K562 (cell line): ENCODE measurements around the gene CD79A. TPM values are rescaled to one million over a fixed set of nuclear protein-coding genes. Genes with fewer than 3 reads are reported as not detected.
A peak's percentile ranks its signal among the peaks of the same experiment; 100 is the strongest.

Source experiments
- BRD9 ChIP-seq: fragments of 450-650 bp; IDR thresholded peaks from 2 replicates; pipeline ENCODE4 v1.6.1; 2018; ENCODE audit warnings: low read depth; ENCODE audit not compliant: partially characterized antibody
- CBX1 ChIP-seq: sonication (generic); IDR thresholded peaks from 2 replicates; pipeline ENCODE4 v1.6.1; 2016; ENCODE audit warnings: antibody characterized with exemption, low read depth, mild to moderate bottlenecking
- EGR1 ChIP-seq: fragments of 450-650 bp; conservative IDR thresholded peaks from 2 replicates; pipeline ENCODE4 v1.6.1; 2017; ENCODE audit warnings: mild to moderate bottlenecking
- GTF2A2 ChIP-seq: IDR thresholded peaks from 2 replicates; pipeline ENCODE4 v1.6.1; 2016; ENCODE audit warnings: mild to moderate bottlenecking, missing genetic modification characterization, missing compliant biosample characterization
- HCFC1 ChIP-seq: IDR thresholded peaks from 2 replicates; pipeline ENCODE4 v1.6.1; 2012; ENCODE audit warnings: low read depth, low read length, improper control_type of control experiment
- HMG20A ChIP-seq: fragments of 450-650 bp; formaldehyde crosslinking; conservative IDR thresholded peaks from 2 replicates; pipeline ENCODE4 v1.4.0; 2020; ENCODE audit warnings: mild to moderate bottlenecking, mixed read lengths
- HNRNPL ChIP-seq: fragments of 200-400 bp; formaldehyde crosslinking; IDR thresholded peaks from 2 replicates; pipeline ENCODE4 v1.6.1; 2017; ENCODE audit warnings: low read depth, mild to moderate bottlenecking, low read length
- KDM1A ChIP-seq, 2 experiments: fragments of 450-650 bp; IDR thresholded peaks; 2 replicates each; pipeline ENCODE4 v1.6.1; 2016; ENCODE audit warnings: mild to moderate bottlenecking in 2 of 2
- L3MBTL2 ChIP-seq: fragments of 450-650 bp; IDR thresholded peaks from 2 replicates; pipeline ENCODE4 v1.6.1; 2016; ENCODE audit warnings: mild to moderate bottlenecking, moderate library complexity
- PHF20 ChIP-seq: fragments of 450-650 bp; IDR thresholded peaks from 2 replicates; pipeline ENCODE4 v1.6.1; 2018; ENCODE audit not compliant: partially characterized antibody
- PRPF4 ChIP-seq: fragments of 200-400 bp; formaldehyde crosslinking; IDR thresholded peaks from one replicate; pipeline ENCODE4 v1.6.1; 2017; ENCODE audit warnings: low read length, low read depth, mild to moderate bottlenecking; ENCODE audit not compliant: insufficient read depth, poor library complexity, severe bottlenecking
- PTTG1 ChIP-seq: fragments of 450-650 bp; IDR thresholded peaks from 2 replicates; pipeline ENCODE4 v1.6.1; 2016; ENCODE audit warnings: low read depth, mild to moderate bottlenecking, missing genetic modification characterization, missing compliant biosample characterization
- SMARCA4 ChIP-seq: fragments of 450-650 bp; IDR thresholded peaks from 2 replicates; pipeline ENCODE4 v1.6.1; 2016
- TSC22D4 ChIP-seq: fragments of 450-650 bp; IDR thresholded peaks from 2 replicates; pipeline ENCODE4 v1.6.1; 2016; ENCODE audit warnings: missing genetic modification characterization, missing biosample characterization, control low read depth
- ZFP30 ChIP-seq: fragments of 250-450 bp; sonication (Bioruptor Pico); IDR thresholded peaks from 2 replicates; pipeline ENCODE4 v1.8.0; 2022; ENCODE audit warnings: moderate library complexity, mild to moderate bottlenecking, inconsistent platforms, borderline replicate concordance
- ZFX ChIP-seq: sonication (generic); formaldehyde crosslinking; IDR thresholded peaks from 2 replicates; pipeline ENCODE4 v1.8.0; 2022; ENCODE audit warnings: mild to moderate bottlenecking, missing genetic modification reagents, moderate library complexity
- ZNF77 ChIP-seq: fragments of 250-450 bp; sonication (Bioruptor Pico); IDR thresholded peaks from 2 replicates; pipeline ENCODE4 v1.5.0; 2020
- polyA plus RNA-seq, 8 experiments: library from polyadenylated mRNA; depleted of rRNA in 4 of 8; stranded (reverse) in 5 of 8; unstranded in 3 of 8; fragments of >200 nt; fragmentation: Nextera tagmentation in 2 of 8; fragmentation: Illumina TruSeq in 1 of 8; extraction: Ambion mirVana in 2 of 8; extraction: Trizol in 1 of 8; gene quantifications; 2 replicates each; pipeline versions ENCODE4 v1.2.1 to v1.2.3, GENCODE V29; 2011 to 2014; ENCODE audit warnings: inconsistent platforms in 1 of 8, missing spikeins in 1 of 8
- total RNA-seq, 7 experiments: library from RNA; depleted of rRNA in 6 of 7; stranded (reverse); fragments of >200 nt in 6 of 7; fragmentation: Illumina TruSeq in 2 of 7; extraction: Trizol in 2 of 7; gene quantifications; 2 replicates each; pipeline versions ENCODE4 v1.2.1 to v1.2.3, GENCODE V29; 2011 to 2021; ENCODE audit warnings: low replicate concordance in 1 of 7
- TF ChIP-seq, protein P1 (sequence below): fragments of 250-450 bp; sonication (Bioruptor Pico); IDR thresholded peaks from 2 replicates; pipeline ENCODE4 v1.5.0; 2021
- TF ChIP-seq, protein P2 (sequence below), 2 experiments: fragments of 450-650 bp in 1 of 2; sonication (generic) in 1 of 2; formaldehyde crosslinking in 1 of 2; IDR thresholded peaks in 1 of 2; conservative IDR thresholded peaks in 1 of 2; 2 replicates each; pipeline versions ENCODE4 v1.6.1 to v1.8.1; 2016 to 2023; ENCODE audit warnings: mild to moderate bottlenecking in 2 of 2, moderate library complexity in 2 of 2, inconsistent platforms in 1 of 2, missing genetic modification reagents in 1 of 2

CD79A gene
- total and polyA plus RNA-seq, 9 of the 15 experiments (the other 6 are each of a cell fraction or from before 2014, with no cell fraction given) = 0.04 to 0.72 (median 0.17) TPM; not detected in 3

DNA sequence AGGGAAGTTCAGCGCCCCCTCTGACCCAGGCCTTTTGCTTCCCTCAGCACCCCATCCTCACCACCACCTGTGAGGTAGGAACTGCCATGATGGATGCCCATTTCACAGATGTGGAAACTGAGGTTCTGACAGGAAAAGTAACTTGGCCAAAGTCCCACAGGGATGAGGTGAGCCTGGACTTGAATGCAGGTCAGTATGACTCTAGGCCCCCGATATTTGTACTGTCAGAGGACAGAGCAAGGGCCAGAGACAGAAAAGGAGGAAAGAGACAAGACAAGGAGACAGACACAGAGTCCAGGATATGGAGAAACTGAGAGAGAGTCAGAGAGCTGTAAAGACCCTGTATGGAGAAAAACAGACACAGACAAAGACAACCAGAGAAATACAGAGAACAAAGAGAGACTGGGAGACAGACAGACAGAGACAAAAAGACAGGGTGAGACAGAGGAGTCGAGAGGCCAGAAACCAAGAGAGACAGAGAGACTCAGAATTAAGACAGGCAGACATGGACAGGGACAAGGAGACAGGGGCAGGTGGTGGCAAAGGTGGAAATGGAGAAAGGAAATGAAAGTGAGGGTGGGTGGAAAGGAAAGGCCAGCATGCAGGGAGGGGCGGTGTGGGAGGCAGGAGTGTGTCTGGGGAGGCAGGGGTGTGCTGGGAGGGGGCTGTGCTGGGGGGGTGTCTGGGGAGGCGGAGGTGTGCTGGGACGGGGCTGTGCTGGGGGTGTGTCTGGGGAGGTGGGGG is 46.1 kb downstream of the CD79A start (continued):
- TF ChIP-seq ZFX (CRISPR knock-in tag) (no peak), ZNF77 (CRISPR knock-in tag) (no peak), GTF2A2 (tag) (no peak), SMARCA4 (no peak), EGR1 (peak; percentile 44), ZFP30 (CRISPR knock-in tag) (no peak), PHF20 (no peak), HNRNPL (no peak), TSC22D4 (no peak), HCFC1 (no peak), PRPF4 (no peak), KDM1A (IDR thresholded peaks at IDR 0.05) (peak; percentile 78 to 92), CBX1 (peak; percentile 95; the same call in 1 of the 2 replicates), PTTG1 (tag) (no peak), BRD9 (no peak), HMG20A (CRISPR knock-in tag) (no peak), L3MBTL2 (no peak)
- TF ChIP-seq, protein P1, sequence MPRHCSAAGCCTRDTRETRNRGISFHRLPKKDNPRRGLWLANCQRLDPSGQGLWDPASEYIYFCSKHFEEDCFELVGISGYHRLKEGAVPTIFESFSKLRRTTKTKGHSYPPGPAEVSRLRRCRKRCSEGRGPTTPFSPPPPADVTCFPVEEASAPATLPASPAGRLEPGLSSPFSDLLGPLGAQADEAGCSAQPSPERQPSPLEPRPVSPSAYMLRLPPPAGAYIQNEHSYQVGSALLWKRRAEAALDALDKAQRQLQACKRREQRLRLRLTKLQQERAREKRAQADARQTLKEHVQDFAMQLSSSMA (CRISPR knock-in tag) = no peak
- TF ChIP-seq, protein P2, sequence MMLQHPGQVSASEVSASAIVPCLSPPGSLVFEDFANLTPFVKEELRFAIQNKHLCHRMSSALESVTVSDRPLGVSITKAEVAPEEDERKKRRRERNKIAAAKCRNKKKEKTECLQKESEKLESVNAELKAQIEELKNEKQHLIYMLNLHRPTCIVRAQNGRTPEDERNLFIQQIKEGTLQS (IDR thresholded peaks at IDR 0.05) = no peak
- TF ChIP-seq, protein P2 (CRISPR knock-in tag; conservative IDR thresholded peaks at IDR 0.05) = no peak
